HG03108 (cell line): Measurements from ENCODE around the gene IPCEF1.
"Not testable (repeated sequence)": the region's sequence is repeated elsewhere in the genome, so short reads cannot be mapped to it uniquely, and the experiment has no call there.

Experiments
- ATAC-seq: cut with Tn5 transposase; IDR thresholded peaks from one replicate; pipeline ENCODE4 v1.9.1; 2021; ENCODE audit warnings: moderate library complexity; ENCODE audit not compliant: unreplicated experiment

Gene IPCEF1

DNA sequence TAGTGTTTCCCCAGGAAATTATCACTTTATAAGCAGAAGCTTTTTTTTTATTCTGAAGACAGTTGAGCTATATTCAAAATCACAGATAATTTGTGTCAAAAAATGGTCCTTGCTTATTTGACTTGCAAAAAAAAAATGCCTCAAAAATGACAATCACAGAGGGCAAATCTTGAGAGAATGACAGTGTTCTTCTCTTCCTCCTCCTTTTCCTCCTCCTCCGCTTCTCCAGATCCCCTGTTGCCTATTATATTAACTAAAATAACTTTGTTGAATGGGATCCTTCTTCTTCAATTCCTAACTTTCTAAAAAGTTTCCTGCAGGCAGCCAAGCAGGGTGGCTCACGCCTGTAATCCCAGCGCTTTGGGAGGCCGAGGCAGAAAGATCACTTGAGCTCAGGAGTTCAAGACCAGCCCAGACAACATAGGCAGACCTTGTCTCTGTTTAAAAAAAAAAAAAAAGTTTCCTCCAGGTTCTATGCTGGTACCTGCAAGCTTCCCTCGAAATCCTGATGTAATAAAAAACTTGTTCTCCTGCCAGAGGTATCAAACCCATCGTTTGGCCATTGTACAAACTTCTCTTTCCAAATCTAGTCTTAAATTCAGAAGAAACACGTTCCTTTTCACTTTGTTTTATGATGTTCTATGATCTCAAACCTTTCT lies 128.6 kb downstream of the IPCEF1 start:
- ATAC-seq: no peak

DNA sequence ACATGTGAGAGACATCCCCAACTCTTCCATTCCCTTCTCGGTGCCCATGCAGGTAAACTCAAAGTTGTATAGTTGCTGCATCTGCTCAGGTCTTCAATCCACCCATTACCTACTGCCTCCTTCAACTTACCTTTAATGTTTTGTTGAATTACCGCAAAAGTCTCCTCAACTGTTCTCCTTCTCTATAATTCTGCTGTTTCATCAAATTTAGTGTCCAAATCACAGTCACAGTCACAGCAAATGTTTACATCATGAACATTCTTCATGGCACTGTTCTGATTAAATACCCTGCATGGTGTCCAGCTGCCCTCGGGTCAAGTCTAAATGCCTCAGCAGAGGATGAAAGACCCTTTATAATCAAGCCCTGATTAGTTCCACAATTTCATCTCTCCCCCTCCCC lies 130.1 kb downstream of the IPCEF1 start:
- ATAC-seq: no peak

DNA sequence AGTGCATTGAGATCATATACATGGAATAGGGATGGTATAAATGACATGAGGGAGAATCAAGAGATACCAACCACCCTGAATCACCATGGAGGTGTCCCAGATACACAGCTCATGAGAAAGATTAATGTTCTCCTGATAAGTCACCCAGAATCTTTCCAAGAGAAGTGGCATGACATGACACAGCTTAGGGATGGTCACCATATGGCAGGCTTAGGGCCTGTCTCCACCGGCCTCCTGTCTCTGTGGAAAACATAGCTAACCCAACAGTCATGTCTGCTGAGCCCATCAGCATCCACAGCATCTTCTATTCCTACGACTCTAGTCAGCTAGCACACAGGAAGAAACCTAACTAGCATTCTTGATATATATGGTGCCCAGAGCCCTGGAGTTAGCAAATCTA lies 133.3 kb downstream of the IPCEF1 start:
- ATAC-seq: no peak

DNA sequence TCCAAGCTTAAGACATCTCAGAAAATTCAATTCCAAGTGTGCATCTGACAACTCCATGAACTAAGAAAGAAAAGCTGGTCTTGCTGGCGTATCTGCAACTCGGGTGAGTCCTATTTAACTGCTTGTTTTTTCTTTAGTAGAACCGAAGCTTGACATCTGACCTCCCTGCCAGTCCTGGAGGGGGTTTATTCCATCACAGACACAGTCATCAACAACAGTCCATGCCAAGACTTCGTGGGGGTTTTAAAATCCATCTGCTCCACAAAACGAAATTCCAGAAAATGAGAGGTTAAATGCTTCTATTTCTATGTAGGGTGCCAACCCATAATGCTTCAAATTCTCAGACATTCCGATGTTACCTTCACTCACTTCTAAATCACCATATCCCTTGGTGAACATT lies 133.9 kb downstream of the IPCEF1 start:
- no peak for ATAC-seq

DNA sequence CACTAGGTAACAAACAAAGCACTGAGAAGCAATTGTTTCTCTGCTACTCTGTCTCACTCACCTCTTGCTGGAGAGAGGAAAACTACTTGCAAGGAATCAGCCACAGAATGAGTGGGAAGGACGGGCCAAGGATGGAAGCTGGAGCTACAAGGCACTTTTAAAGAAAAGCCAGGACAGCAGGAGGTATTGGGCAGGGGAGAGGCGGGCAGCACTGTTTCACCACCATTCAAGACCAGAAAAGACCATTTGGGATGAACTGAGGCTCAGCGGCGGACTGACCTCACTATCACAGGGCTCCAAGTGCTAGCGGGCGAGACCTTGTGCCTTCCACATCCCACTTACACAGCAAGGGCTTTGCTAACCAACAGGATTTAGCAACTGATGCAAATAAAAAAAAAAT lies 137.4 kb downstream of the IPCEF1 start:
- no peak for ATAC-seq

DNA sequence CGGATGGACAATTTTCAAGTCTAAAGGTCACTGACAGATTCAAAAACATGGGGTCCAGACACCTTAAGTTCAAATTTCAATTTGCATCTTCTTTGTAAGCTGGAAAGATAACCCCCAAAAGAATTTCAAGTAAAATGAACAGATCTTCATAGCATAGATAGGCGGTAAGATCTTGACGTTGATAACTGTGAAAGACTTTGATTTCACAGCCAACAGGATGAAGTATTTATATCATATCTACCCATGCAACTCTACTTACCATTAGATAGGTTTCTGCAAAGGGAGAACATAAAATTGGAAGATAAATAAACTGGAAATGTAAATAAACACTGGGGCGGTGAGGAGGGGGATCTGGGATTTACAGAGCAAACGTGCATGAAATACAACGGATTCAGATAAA lies 137.8 kb downstream of the IPCEF1 start:
- no peak for ATAC-seq

DNA sequence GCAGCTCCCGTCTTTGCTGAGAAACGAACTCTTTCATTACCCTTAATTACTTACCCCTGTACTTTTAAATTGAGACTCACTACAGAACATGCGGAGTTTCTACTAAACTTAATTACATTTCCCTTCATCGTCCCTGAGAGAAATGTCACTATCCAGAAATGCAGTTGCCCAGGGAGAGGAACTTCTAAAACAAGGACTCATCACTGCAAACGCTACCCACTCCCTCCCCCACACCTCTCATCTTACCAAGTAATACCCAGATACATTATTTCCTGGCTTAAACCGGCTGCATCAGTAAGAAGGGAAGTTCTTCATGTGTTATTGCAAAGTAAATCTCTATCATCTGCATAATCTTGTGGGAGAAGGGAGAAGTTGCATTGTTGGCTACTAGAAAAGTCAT lies 138.3 kb downstream of the IPCEF1 start:
- no peak for ATAC-seq

DNA sequence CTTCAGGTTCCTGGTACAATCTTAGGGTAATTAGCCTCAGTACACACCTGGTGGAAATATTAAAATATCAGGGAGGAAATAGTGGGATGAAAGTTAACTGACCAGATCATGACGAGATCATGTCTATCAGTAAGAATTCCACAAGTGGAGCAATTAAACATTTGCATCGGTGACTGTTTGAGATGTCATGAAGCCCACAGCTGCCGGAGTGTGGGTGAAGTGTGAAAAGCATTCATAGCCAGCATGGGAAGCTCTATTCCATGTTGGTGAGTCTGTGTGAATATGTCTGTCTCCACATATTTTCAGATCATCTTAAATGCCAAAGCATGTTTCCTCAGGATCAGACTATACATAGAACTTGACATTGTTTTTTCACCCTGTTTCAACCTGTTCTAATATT lies 142.8 kb downstream of the IPCEF1 start:
- no peak for ATAC-seq

DNA sequence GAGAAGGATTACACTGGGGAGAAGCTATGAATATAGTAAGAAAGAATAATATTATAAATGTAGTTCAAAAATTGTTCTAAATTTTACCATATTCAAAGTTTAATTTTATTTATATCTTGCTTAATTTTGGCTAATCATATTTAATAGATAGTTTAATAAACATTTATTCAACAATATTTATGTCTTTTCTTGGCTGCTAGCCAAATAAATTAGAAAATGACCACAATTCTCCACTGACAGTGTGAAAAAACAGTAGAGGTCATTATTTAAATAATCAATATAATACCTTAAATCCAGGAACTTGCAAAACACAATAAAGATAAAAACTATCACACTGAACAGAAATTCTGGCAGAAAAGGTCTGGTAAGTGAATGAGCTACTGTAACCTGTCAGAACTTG lies 145.9 kb downstream of the IPCEF1 start:
- ATAC-seq: no peak

DNA sequence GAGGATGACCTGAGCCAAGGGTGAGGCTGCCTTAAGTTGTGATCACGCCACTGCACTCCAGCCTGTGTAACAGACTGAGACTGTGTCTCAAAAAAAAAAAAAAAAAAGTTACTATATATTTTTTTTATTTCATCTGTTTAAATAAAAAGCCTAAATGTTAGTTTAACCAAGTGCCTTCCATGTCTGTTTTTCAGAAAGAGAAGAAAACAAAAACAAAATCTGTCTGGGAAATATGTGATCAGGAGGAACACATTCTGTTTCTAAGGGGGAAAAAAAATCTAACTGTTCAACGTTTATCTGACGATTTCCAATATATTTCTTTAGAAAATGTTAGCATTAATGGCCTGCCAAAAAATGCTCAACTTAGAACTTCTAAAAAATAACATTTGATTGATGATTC lies 147.0 kb downstream of the IPCEF1 start:
- ATAC-seq: no peak

DNA sequence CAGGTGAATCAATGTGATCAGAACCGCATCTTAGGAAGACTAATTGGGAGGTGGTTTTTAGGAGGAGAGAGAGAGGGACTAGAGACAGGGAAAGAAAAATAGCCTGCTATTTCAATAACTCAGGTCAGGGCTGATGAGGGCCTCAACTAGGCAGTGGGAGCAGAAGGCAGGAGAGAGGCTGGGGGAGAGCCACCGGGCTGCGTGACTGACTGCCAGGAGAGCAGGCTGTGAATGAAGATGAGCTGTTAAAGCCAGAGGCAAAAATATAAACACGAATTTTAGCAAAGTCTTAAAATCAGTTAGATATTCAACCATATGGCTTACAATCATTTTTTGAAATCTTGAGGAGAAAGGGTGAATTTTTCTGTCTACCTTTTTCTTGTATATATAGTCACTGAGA lies 149.6 kb downstream of the IPCEF1 start:
- no peak for ATAC-seq

DNA sequence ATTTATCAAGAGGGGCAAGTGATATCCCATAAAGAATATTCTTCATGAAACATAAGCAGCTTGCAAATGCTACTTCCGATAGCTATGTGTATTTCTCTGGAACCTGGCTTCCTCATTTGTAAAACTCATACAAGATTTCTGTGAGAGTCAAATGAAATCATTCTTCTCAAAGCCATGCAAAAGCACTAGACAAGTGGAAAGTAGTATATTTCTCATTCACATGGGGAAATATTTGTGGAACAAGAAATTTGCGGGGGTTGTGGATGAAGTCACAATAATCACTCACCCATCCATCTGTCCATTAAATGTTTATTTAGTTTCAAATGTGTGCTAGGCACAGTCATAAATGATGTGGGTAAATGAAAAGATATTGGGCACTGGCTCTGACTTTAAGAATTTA lies 150.5 kb downstream of the IPCEF1 start:
- ATAC-seq: no peak

DNA sequence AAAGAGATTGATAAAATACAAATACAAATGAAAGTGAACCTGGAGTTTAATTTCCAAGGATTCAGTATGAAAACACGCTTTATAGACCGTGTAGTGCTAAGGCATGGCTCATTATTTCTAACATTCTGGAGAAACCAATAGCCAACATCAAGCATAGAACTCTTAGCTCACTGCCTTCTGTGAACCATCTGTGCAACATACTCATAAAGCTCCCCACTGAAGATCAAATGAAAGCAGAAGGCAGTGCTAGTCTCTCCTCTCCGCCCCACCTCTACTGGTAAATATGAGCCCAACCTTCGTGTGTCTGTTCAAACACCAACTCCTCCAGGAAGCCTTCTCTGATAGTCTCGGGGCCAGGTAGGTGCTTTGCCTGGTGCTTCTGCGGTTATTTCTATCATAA lies 153.6 kb downstream of the IPCEF1 start:
- no peak for ATAC-seq

DNA sequence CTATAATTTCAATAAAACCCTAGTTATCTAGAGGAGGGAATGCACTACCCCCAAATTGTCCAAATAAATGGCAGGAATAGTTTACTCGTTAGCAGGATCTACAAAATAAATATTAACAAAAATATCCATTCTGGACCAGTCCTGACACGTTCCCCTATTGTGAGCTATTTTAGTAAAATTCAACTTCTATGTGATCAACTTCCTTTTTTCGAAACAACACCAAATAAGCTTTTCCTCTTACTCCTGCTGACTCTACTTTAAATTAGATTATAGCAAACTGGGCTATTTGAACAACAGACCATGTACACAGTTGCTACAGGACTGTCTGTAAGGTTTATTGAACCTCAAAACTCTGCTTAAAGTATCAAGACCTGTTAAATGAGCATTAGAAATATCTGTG lies 154.3 kb downstream of the IPCEF1 start:
- ATAC-seq: no peak

DNA sequence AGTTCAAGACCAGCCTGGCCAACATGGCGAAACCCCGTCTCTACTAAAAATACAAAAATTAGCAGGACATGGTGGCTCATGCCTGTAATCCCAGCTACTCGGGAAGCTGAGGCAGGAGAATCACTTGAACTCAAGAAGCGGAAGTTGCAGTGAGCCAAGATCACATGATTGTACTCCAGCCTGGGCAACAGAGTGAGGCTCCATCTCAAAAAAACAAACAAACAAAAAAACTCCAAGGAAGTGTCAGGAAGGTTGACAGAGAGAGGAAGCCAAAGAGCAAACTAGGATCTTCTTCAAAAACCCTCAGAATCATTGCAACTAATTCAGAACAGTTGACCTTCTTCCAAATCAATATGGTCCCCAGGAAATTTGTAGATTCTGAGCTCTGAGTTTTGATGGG lies 154.9 kb downstream of the IPCEF1 start:
- not testable (repeated sequence) for ATAC-seq

DNA sequence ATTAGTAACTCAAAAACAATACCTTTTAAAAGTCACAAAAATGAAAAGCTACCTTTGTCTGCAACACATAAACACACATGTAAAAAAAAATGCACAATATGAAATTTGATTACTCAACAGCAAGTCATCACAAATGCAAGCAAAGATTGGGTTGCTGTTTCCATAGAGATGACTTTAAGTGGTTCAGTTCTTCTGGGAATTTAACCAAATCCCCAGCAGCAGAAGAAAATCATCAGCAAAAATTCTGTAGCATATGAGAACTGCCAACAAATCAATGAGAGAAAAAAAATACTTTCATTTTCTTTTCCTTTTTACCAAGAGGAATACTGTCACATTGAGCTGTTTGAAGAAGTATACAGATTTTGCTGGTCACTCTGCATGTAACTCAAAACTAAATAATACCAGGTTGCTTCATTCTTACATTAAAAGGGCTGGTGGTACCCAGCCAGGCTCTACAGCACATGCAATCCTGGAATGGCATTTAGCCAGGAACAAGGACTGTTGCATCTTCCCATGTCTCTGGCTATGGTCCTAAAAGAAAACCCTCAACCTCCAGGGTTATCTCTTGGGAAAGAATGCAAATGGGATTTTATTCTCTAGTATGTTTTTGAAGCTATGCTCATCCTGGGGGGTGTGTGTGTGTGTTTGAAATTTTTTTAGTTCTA lies 159.3 kb downstream of the IPCEF1 start:
- no peak for ATAC-seq

DNA sequence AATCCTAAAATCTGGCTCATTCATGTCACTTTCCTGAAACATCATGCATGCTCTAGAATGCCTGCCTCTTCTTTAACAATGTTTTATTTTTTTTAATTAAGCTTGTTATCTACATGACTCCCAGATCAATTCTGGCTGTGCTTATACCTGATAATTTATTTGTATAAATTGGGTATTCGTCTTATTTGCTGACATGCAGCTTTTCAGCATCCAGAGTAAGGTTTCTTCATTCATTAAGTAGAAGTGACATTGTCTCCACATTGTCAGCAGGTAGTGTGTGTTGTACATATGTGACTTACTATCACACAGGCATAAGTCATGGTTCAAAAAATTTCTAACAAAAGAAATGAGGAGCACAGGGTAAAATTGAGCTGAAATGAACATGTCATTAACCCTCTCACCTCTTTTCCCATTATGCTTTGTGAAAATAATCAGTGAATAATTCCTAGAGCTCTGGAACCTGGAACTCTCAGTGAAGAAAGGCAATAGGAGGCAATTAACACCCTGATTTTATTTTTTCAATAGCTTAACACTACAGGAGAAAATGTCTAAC lies 160.2 kb downstream of the IPCEF1 start:
- ATAC-seq: no peak

DNA sequence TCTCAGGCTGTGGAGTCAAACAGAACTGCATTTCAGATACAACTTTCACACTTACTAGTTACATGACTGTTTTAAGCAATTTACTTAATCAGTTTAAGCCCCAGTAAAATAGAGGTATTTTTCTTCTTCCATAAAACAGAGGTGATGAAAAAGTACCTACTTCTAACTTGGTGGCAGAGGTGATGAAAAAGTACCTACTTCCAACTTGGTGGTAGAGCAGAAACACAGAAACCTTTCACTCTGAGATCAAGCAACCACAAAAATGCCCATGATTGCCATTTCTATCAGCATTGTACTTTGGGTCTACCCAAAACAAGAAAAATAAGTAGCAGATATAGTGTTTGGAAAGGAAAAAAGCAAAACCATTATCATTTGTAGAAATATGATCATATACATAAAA lies 168.9 kb downstream of the IPCEF1 start:
- ATAC-seq: no peak

DNA sequence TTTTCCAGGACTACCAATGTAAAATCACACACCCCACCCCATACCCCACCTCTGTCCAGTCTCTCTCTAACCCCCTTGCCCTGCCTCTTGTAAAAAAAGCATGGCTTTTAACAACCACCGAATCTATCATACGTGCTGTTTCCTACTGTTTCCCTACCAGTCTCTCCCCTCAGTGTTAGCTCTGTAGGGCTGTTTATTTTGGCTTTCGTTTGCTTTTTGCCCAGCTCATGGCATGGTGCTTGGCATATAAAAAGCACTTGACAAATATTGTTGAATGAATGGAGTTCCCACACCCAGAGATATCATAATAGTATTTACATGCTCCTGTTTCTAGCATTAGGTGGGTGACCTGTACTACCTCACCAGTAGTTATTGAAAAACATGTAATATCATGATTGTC lies 169.4 kb downstream of the IPCEF1 start:
- ATAC-seq: no peak

DNA sequence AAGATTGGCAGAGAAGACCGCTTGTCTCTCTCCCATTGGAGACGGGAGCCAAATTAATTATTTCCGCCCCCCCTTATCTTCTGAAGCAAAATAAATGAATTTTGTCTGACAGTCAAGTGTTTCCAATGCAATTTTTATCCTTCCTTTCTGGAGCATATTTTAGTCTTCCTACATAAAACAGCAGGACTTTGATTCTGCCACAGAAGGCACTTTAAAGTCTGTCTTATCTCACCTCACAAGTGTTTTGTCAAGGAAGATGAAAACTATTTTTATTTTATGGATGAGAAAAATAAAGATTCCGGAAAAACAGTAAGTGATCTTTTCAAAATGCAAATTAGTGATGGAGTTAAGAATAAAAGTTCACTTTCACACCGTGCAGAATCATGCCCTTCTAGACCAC lies 177.2 kb downstream of the IPCEF1 start:
- ATAC-seq: no peak

DNA sequence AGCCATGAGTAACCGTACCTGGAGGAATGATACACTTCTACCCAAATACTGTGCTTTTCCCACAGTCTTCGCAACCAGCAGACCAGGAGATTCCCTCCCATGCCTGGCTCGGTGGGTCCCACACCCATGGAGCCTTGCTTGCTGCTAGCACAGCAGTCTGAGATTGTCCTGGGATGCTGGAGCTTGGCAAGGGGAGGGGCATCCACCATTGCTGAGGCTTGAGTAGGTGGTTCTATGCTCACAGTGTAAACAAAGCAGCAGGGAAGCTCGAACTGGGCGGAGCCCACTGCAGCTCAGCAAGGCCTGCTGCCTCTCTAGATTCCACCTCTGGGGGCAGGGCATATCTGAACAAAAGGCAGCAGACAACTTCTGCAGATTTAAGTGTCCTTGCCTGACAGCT lies 184.2 kb downstream of the IPCEF1 start:
- ATAC-seq: not testable (repeated sequence)

DNA sequence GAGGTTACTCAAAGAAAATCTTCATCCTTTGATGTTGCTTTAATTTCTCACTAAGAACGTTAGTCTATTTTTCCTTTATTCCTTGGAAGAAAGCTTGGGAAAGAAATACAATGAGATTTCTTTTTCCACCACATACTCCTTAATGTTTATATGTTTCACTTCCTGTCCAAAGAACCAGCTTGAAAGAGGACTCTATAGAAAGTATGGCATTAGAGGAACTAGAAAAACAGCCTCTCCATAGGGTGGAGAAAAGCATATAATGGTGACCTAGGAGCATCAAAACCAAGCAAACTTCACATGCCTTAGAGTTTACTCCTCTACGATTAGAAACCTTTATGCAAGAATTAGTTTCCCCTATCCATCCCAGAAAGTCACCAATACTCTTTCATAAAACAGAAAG lies 186.5 kb downstream of the IPCEF1 start:
- ATAC-seq: no peak
